HCT116 (cell line): ENCODE results near the gene IP6K3. TPM values are rescaled to one million over a fixed set of nuclear protein-coding genes. Genes with fewer than 3 reads are reported as not detected.

Experiments
- ATAC-seq: fragments of 200-7000 bp; cut with Tn5 transposase; 2 replicates; pipeline ENCODE4 v1.9.1; 2020; ENCODE audit warnings: mild to moderate bottlenecking, moderate library complexity
- BruUV-seq: library from RNA; stranded (reverse); fragments of 400-500 nt; replicated peaks from 2 replicates; lab custom pipeline; 2021; lab: Mats Ljungman, UMichigan
- CTCF ChIA-PET: fragments of 300-600 bp; sonication (Branson Sonifier 250); formaldehyde crosslinking; loops from one replicate; lab custom pipeline; 2021; ENCODE audit warnings: antibody characterized with exemption; lab: Charles Lee
- POLR2A ChIA-PET: fragments of 300-600, 350-600 bp; sonication (Branson Sonifier 250); formaldehyde crosslinking; loops from one replicate; lab custom pipeline; 2021; ENCODE audit warnings: antibody characterized with exemption; lab: Charles Lee
- RAD21 ChIA-PET, 2 experiments: fragments of 300-600 bp; sonication (Branson Sonifier 250); formaldehyde crosslinking; loops; one replicate each; lab custom pipeline; 2023; ENCODE audit warnings: low total read pairs in 2 of 2; ENCODE audit not compliant: uncharacterized antibody in 2 of 2, unreplicated experiment in 2 of 2, low non-redundant PET in 1 of 2; lab: Charles Lee
- DNase-seq: peaks from one replicate; pipeline ENCODE4 v3.0.0-alpha.2; 2010; ENCODE audit warnings: low read depth, low spot score
- H2AFZ ChIP-seq: fragments of 200-600 bp; shearing (Covaris generic), sonication (generic); 2 replicates; pipeline ENCODE4 v1.6.1; 2017; ENCODE audit warnings: low read depth, mixed run types, mixed read lengths, antibody characterized with exemption, low read length; ENCODE audit not compliant: poor library complexity, severe bottlenecking
- H3K27ac ChIP-seq: 2 replicates; pipeline ENCODE4 v1.5.1; 2012; ENCODE audit warnings: low read depth, low read length
- H3K27me3 ChIP-seq: fragments of 200-600 bp; sonication (generic); 2 replicates; pipeline ENCODE4 v1.6.1; 2016; ENCODE audit warnings: mixed run types, low read length, mixed read lengths; ENCODE audit not compliant: insufficient read depth
- H3K36me3 ChIP-seq, 2 experiments: fragments of 200-500 bp in 1 of 2; fragments of 200-600 bp in 1 of 2; sonication (Bioruptor generic) in 1 of 2; sonication (generic) in 1 of 2; 2 replicates each; pipeline versions ENCODE4 v1.5.1 to v1.6.1; 2014 to 2016; ENCODE audit warnings: low read length in 2 of 2, inconsistent platforms in 1 of 2, mixed read lengths in 1 of 2, mixed run types in 1 of 2; ENCODE audit not compliant: insufficient read depth in 2 of 2, control insufficient read depth in 1 of 2
- H3K4me1 ChIP-seq, 2 experiments: fragments of 200-600 bp in 1 of 2; sonication (generic) in 1 of 2; 2 replicates each; pipeline versions ENCODE4 v1.5.1 to v1.6.1; 2012 to 2017; ENCODE audit warnings: low read length in 2 of 2, inconsistent platforms in 1 of 2, mild to moderate bottlenecking in 1 of 2, mixed read lengths in 1 of 2, mixed run types in 1 of 2, moderate library complexity in 1 of 2; ENCODE audit not compliant: insufficient read depth in 2 of 2, control insufficient read depth in 1 of 2
- H3K4me2 ChIP-seq: fragments of 200-600 bp; sonication (generic); 2 replicates; pipeline ENCODE4 v1.6.1; 2017; ENCODE audit warnings: mixed run types, low read length, mixed read lengths
- H3K4me3 ChIP-seq, 2 experiments: fragments of 200-600 bp in 1 of 2; sonication (generic) in 1 of 2; replicated peaks in 1 of 2; 2 replicates each; pipeline ENCODE4 v1.5.1; 2011 to 2016; ENCODE audit warnings: low read length in 2 of 2, control low read depth in 1 of 2, low read depth in 1 of 2, mild to moderate bottlenecking in 1 of 2, mixed read lengths in 1 of 2, mixed run types in 1 of 2
- H3K79me2 ChIP-seq: fragments of 200-600 bp; sonication (generic); 2 replicates; pipeline ENCODE4 v1.6.1; 2017; ENCODE audit warnings: mild to moderate bottlenecking, mixed run types, low read length, moderate library complexity, mixed read lengths; ENCODE audit not compliant: insufficient read depth
- H3K9ac ChIP-seq: fragments of 200-600 bp; sonication (generic); 2 replicates; pipeline ENCODE4 v1.6.1; 2016; ENCODE audit warnings: low read length, mixed read lengths
- H3K9me2 ChIP-seq: fragments of 200-600 bp; sonication (generic), shearing (Covaris generic); 2 replicates; pipeline ENCODE4 v1.6.1; 2017; ENCODE audit warnings: mixed run types, mild to moderate bottlenecking, moderate library complexity; ENCODE audit not compliant: insufficient read depth
- H3K9me3 ChIP-seq, 2 experiments: fragments of 200-500 bp in 1 of 2; fragments of 200-600 bp in 1 of 2; sonication (Bioruptor generic) in 1 of 2; sonication (generic) in 1 of 2; 2 replicates each; pipeline ENCODE4 v1.6.1; 2014 to 2017; ENCODE audit warnings: low read length in 2 of 2, mixed read lengths in 2 of 2, inconsistent platforms in 1 of 2, low read depth in 1 of 2, mild to moderate bottlenecking in 1 of 2, mixed run types in 1 of 2, moderate library complexity in 1 of 2; ENCODE audit not compliant: control insufficient read depth in 1 of 2, insufficient read depth in 1 of 2
- H4K20me1 ChIP-seq: fragments of 200-600 bp; sonication (generic), shearing (Covaris generic); 2 replicates; pipeline ENCODE4 v1.6.1; 2017; ENCODE audit warnings: mixed run types, mild to moderate bottlenecking, moderate library complexity; ENCODE audit not compliant: insufficient read depth
- ATF3 ChIP-seq: IDR thresholded peaks from 2 replicates; pipeline ENCODE4 v1.6.1; 2012
- CBX3 ChIP-seq: IDR thresholded peaks from 2 replicates; pipeline ENCODE4 v1.6.1; 2012; ENCODE audit warnings: low read depth
- EGR1 ChIP-seq: IDR thresholded peaks from 2 replicates; pipeline ENCODE4 v1.6.1; 2012; ENCODE audit warnings: low read depth
- ELF1 ChIP-seq: IDR thresholded peaks from 2 replicates; pipeline ENCODE4 v1.6.1; 2012; ENCODE audit warnings: low read depth, borderline replicate concordance
- EZH2phosphoT487 ChIP-seq: fragments of 200-600 bp; IDR thresholded peaks from 2 replicates; pipeline ENCODE4 v1.6.1; 2018; ENCODE audit warnings: antibody characterized with exemption, borderline replicate concordance
- MAX ChIP-seq: IDR thresholded peaks from 2 replicates; pipeline ENCODE4 v1.6.1; 2012
- POLR2A ChIP-seq: IDR thresholded peaks from 2 replicates; pipeline ENCODE4 v1.7.0; 2011; ENCODE audit warnings: borderline replicate concordance; ENCODE audit not compliant: insufficient read depth, insufficient read length; ENCODE audit errors: extremely low read depth
- POLR2AphosphoS5 ChIP-seq: IDR thresholded peaks from 2 replicates; pipeline ENCODE4 v1.6.1; 2011; ENCODE audit warnings: mild to moderate bottlenecking, low read depth, low read length, moderate library complexity
- RAD21 ChIP-seq: IDR thresholded peaks from 2 replicates; pipeline ENCODE4 v1.6.1; 2012; ENCODE audit warnings: low read depth, mild to moderate bottlenecking
- TCF7L2 ChIP-seq: IDR thresholded peaks from 2 replicates; pipeline ENCODE4 v1.7.0; 2011; ENCODE audit warnings: borderline replicate concordance, inconsistent platforms; ENCODE audit not compliant: insufficient read depth, insufficient read length; ENCODE audit errors: extremely low read depth
- YY1 ChIP-seq: IDR thresholded peaks from 2 replicates; pipeline ENCODE4 v1.6.1; 2011; ENCODE audit warnings: low read length, low read depth, moderate library complexity, mild to moderate bottlenecking; ENCODE audit not compliant: insufficient replicate concordance; ENCODE audit errors: extremely low read depth
- ZNF274 ChIP-seq: fragments of 200-500 bp; sonication (Bioruptor generic); IDR thresholded peaks from 2 replicates; pipeline ENCODE4 v1.6.1; 2014; ENCODE audit warnings: mild to moderate bottlenecking, low read depth, low read length, inconsistent platforms
- intact Hi-C: fragments of 100-400 bp; cut with micrococcal nuclease; formaldehyde crosslinking; loops from 2 replicates; pipeline ENCODE4 v1.10.0; 2022
- total RNA-seq: library from RNA; stranded (reverse); gene quantifications from one replicate; pipeline ENCODE4 v1.2.1, GENCODE V29; 2021; ENCODE audit not compliant: unreplicated experiment

Gene IP6K3
- total RNA-seq, 1 experiment from 2014 or later: not detected

- CTCF ChIA-PET: no interaction called here
- Histone ChIP-seq H3K36me3 (peaks cover 33 to 55% of the 10 kb centered on the region in 2 experiments; a peak in 3 of 4 replicates), H3K9me3 (no peaks in the 10 kb centered on the region), H3K4me3 (no peak overlapping the region), H3K79me2 (no peaks in the 10 kb centered on the region), H3K27ac (no peak overlapping the region), H3K9me2 (no peaks in the 10 kb centered on the region), H3K4me1 (no peaks in the 10 kb centered on the region), H3K9ac (no peak overlapping the region), H2AFZ (no peak overlapping the region), H4K20me1 (no peaks in the 10 kb centered on the region)
- no peak for ATAC-seq
- POLR2A ChIA-PET: no interaction called here
- RAD21 ChIA-PET: no interaction called here
- BruUV-seq: no TSS peak
- DNase-seq: no peak
- intact Hi-C loops: no loop called here
- TF ChIP-seq ELF1 (no peak), RAD21 (no peak), YY1 (no peak), POLR2A (no peak), TCF7L2 (no peak), EZH2phosphoT487 (no peak), EGR1 (no peak), ZNF274 (no peak), ATF3 (no peak), CBX3 (no peak), POLR2AphosphoS5 (no peak), MAX (no peak)
- TF ChIP-seq, all 23 proteins: peak for 0
- Histone ChIP-seq H3K27me3 (no peaks in the 10 kb centered on the region), H3K4me2 (no peak overlapping the region)
Measured at GRCh38 chr6:33677689-33678088, 69.0 kb downstream of the IP6K3 start.
